Cardiac fibroblast (primary cell): ENCODE results near the gene TNS2.
A peak's percentile ranks its signal among the peaks of the same experiment; 100 is the strongest.

ENCODE experiments used
- DNase-seq, 2 donors: peaks; one replicate each; pipeline versions ENCODE4 v3.0.0 to v3.0.0-alpha.2; 2010; ENCODE audit warnings: low read depth in 2 of 2
- H3K4me3 ChIP-seq, 2 donors: replicated peaks in 1 of 2; 1 replicate in 1 of 2; 2 replicates in 1 of 2; pipeline ENCODE4 v1.5.1; 2011; ENCODE audit warnings: low read depth in 2 of 2, low read length in 2 of 2, mild to moderate bottlenecking in 2 of 2, moderate library complexity in 1 of 2
- TF ChIP-seq, protein P1 (sequence below): IDR thresholded peaks from one replicate; pipeline ENCODE4 v1.5.1; 2011; ENCODE audit warnings: low read depth, mild to moderate bottlenecking, low read length, inconsistent platforms

TNS2 gene

GRCh38 chr12:53070877-53071492 lies 21.1 kb downstream of the TNS2 start:
- no peak for DNase-seq
- TF ChIP-seq, protein P1, sequence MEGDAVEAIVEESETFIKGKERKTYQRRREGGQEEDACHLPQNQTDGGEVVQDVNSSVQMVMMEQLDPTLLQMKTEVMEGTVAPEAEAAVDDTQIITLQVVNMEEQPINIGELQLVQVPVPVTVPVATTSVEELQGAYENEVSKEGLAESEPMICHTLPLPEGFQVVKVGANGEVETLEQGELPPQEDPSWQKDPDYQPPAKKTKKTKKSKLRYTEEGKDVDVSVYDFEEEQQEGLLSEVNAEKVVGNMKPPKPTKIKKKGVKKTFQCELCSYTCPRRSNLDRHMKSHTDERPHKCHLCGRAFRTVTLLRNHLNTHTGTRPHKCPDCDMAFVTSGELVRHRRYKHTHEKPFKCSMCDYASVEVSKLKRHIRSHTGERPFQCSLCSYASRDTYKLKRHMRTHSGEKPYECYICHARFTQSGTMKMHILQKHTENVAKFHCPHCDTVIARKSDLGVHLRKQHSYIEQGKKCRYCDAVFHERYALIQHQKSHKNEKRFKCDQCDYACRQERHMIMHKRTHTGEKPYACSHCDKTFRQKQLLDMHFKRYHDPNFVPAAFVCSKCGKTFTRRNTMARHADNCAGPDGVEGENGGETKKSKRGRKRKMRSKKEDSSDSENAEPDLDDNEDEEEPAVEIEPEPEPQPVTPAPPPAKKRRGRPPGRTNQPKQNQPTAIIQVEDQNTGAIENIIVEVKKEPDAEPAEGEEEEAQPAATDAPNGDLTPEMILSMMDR: no peak
- no peak overlapping the region for H3K4me3 ChIP-seq

DNA sequence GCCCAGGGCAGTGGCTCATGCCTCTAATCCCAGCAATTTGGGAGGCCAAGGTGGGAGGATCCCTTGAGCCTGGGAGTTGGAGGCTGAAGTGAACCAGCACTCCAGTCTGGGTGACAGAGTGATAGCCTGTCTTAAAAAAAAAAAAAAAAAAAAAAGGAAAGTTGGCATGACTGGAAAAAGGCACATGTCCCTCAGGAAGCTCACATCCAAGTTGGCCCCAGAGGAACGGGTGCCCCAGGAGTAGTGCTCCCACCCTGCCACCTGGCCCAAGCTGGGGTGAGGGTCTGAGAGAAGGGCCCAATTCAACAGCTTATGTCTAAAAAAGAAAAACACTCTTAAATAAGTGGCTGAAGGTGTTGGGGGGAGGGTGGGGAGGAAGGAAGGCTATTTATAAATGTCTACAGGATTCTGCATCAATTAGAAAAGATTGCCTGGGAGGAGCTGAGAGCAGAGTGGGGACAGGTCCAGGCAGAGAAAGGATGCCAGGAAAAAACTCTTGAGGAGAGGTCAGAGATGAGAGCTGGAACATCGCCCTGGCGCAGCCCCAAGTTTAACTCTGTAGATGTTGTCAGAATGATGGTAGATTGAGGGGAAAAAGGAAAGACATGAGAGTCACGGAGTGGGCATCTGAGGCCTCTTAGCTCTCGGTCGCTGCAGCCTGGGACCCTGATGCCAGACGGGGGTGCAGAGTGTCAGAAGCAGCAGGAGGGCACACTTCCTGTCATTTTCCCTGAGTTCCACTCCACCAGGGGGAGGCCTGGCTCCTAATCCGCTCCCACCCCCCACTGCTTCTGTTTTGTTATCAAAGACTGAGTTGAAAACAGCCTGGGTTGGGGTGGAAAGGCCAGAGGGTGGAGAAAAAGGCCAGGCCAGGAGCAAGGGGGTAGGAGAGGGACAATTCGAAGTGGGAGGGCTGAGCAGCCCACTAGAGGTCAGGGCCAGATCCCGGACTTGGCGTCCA lies 22.0 kb downstream of the TNS2 start:
- DNase-seq: peak; percentile 35 to 90
- TF ChIP-seq, protein P1: peak; percentile 14

DNA sequence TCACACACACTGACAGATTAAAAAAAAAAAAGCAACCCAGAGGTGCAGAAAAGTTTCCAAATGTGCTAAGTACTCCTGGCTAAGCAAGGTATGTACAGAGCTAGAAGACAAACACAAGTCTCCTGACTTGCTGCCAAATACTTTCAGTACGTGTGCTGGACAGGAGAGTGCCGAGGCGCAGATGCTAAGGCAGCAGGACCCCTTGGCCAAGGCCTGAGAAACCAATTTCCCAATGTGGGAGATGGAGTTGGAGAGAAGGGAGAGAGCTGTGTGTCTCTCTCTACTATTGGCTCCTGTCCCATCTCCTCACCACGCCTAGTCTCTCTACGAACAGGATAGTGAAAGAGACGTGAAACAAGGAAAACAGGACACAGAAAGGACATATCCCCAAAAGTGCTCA lies 24.0 kb downstream of the TNS2 start:
- DNase-seq: no peak
- TF ChIP-seq, protein P1: no peak
- H3K4me3 ChIP-seq: no peak overlapping the region

More for the DNA sequence above, 22.0 kb downstream of the TNS2 start:
- no peak overlapping the region for H3K4me3 ChIP-seq

DNA sequence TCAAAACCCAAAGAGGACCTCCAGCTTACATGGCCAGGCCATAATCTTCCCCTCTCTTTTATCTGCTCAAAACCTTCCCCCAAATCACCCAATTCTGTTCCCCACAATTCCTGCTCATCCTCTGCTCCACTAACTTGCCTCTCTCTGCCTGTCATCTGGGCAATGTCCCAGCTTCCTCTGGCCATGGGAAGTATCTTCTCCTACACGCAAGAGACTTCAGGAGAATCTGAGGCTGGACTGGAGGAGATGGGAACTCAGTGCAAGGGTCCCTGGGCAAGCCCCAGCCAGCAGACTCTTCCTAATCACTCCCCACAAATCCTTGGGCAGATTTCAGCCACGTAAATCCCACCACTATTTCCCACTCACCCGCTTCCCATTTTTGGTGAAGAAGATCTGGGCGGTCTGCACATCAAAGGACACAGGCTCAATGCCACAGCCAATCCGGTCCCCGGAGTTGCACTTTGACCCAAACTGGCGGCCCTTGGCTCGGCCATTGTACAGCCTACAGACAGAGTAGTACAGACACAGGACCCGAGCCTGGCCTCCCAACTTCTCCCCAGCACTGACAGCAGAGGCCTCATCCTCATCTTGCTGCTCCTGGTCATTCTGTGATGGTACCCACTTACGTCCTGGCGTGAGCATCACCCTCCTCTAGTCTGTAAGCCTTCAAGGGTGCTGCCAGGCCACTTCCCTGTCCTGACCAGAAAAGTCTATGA lies 24.6 kb downstream of the TNS2 start:
- TF ChIP-seq, protein P1: no peak
- no peak for DNase-seq
- H3K4me3 ChIP-seq: no peak overlapping the region

DNA sequence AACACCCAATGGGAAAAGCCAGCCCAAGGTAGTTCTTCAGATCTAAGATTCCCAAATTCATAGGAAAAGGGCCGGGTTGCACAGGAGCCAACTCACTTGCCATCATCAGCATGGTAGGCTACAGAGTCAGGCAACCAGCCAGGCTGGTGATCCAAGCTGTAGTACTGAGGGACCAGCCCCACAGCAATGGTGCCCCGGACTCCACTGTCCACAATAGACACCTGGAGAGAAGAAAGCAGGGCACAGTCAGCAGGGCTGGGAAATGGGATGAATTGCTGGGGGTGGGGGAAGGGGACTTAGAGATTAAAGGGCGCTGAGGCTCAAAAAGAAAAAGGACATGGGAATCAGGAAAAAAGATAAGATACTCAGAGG lies 25.1 kb downstream of the TNS2 start:
- DNase-seq: no peak
- no peak overlapping the region for H3K4me3 ChIP-seq
- TF ChIP-seq, protein P1: no peak

GRCh38 chr12:53076461-53076860 lies 26.6 kb downstream of the TNS2 start:
- H3K4me3 ChIP-seq: no peak overlapping the region
- TF ChIP-seq, protein P1: no peak
- DNase-seq: no peak
